H9 (cell line): ENCODE measurements around the gene ING5. TPM values are rescaled to one million over a fixed set of nuclear protein-coding genes. Genes with fewer than 3 reads are reported as not detected.

Source experiments
- DNase-seq: peaks from one replicate; pipeline ENCODE4 v3.0.0-alpha.2; 2017
- H2AFZ ChIP-seq: one replicate; pipeline ENCODE4 v1.6.1; 2013; ENCODE audit warnings: mild to moderate bottlenecking, low read length, control low read depth, moderate library complexity
- H2AK5ac ChIP-seq: 2 replicates; pipeline ENCODE4 v1.6.1; 2013; ENCODE audit warnings: low read length, control low read depth, mixed read lengths; ENCODE audit not compliant: insufficient read length
- H2BK120ac ChIP-seq: one replicate; pipeline ENCODE4 v1.6.1; 2013; ENCODE audit warnings: low read depth, mild to moderate bottlenecking, low read length, control low read depth, inconsistent platforms; ENCODE audit not compliant: poor library complexity, severe bottlenecking
- H2BK12ac ChIP-seq: 2 replicates; pipeline ENCODE4 v1.6.1; 2013; ENCODE audit warnings: low read length, control low read depth, mixed read lengths, low read depth; ENCODE audit not compliant: insufficient read length
- H2BK15ac ChIP-seq: 2 replicates; pipeline ENCODE4 v1.6.1; 2013; ENCODE audit warnings: low read depth, low read length, control low read depth
- H2BK20ac ChIP-seq: one replicate; pipeline ENCODE4 v1.6.1; 2013; ENCODE audit warnings: low read depth, mild to moderate bottlenecking, low read length, control low read depth, inconsistent platforms; ENCODE audit not compliant: poor library complexity, severe bottlenecking
- H2BK5ac ChIP-seq: 2 replicates; pipeline ENCODE4 v1.6.1; 2013; ENCODE audit warnings: low read length, control low read depth, mixed read lengths; ENCODE audit not compliant: insufficient read length
- H3K14ac ChIP-seq: 2 replicates; pipeline ENCODE4 v1.6.1; 2013; ENCODE audit warnings: low read length, control low read depth; ENCODE audit not compliant: insufficient read depth
- H3K18ac ChIP-seq: 2 replicates; pipeline ENCODE4 v1.6.1; 2013; ENCODE audit warnings: low read depth, mild to moderate bottlenecking, mixed read lengths, low read length, control low read depth; ENCODE audit not compliant: insufficient read length
- H3K23ac ChIP-seq: 2 replicates; pipeline ENCODE4 v1.6.1; 2013; ENCODE audit warnings: low read length, control low read depth, mixed read lengths, low read depth; ENCODE audit not compliant: insufficient read length
- H3K23me2 ChIP-seq: 2 replicates; pipeline ENCODE4 v1.6.1; 2013; ENCODE audit warnings: low read depth, mild to moderate bottlenecking, mixed read lengths, low read length, control low read depth; ENCODE audit not compliant: insufficient read length, poor library complexity, severe bottlenecking
- H3K27ac ChIP-seq: 2 replicates; pipeline ENCODE4 v1.5.1; 2013; ENCODE audit warnings: low read length, control low read depth, mixed read lengths, low read depth; ENCODE audit not compliant: insufficient read length
- H3K27me3 ChIP-seq: 2 replicates; pipeline ENCODE4 v1.6.1; 2013; ENCODE audit warnings: low read length, control low read depth, inconsistent platforms; ENCODE audit not compliant: insufficient read depth
- H3K4ac ChIP-seq: 2 replicates; pipeline ENCODE4 v1.6.1; 2013; ENCODE audit warnings: low read depth, mild to moderate bottlenecking, control low read depth, inconsistent platforms, low read length, moderate library complexity
- H3K4me1 ChIP-seq: 2 replicates; pipeline ENCODE4 v1.6.1; 2013; ENCODE audit warnings: low read length, control low read depth, inconsistent platforms; ENCODE audit not compliant: insufficient read depth
- H3K4me2 ChIP-seq: 2 replicates; pipeline ENCODE4 v1.6.1; 2013; ENCODE audit warnings: low read length, control low read depth, mixed read lengths; ENCODE audit not compliant: insufficient read length, insufficient read depth
- H3K56ac ChIP-seq: 2 replicates; pipeline ENCODE4 v1.6.1; 2013; ENCODE audit warnings: low read depth, mild to moderate bottlenecking, mixed read lengths, low read length, control low read depth; ENCODE audit not compliant: insufficient read length
- H3K79me1 ChIP-seq: 2 replicates; pipeline ENCODE4 v1.6.1; 2013; ENCODE audit warnings: low read depth, mild to moderate bottlenecking, moderate library complexity, low read length, control low read depth, inconsistent platforms; ENCODE audit not compliant: insufficient read depth, poor library complexity, severe bottlenecking
- H3K79me2 ChIP-seq: 2 replicates; pipeline ENCODE4 v1.6.1; 2013; ENCODE audit warnings: low read length, control low read depth, inconsistent platforms; ENCODE audit not compliant: insufficient read depth
- H3K9ac ChIP-seq: 2 replicates; pipeline ENCODE4 v1.6.1; 2013; ENCODE audit warnings: low read length, control low read depth, mixed read lengths; ENCODE audit not compliant: insufficient read length; ENCODE audit errors: extremely low read depth
- H3K9me3 ChIP-seq: one replicate; pipeline ENCODE4 v1.6.1; 2013; ENCODE audit warnings: low read depth, low read length, inconsistent platforms; ENCODE audit not compliant: control insufficient read depth
- H3T11ph ChIP-seq: one replicate; pipeline ENCODE4 v1.6.1; 2013; ENCODE audit warnings: mild to moderate bottlenecking, low read length, control low read depth, inconsistent platforms
- H4K20me1 ChIP-seq: one replicate; pipeline ENCODE4 v1.6.1; 2013; ENCODE audit not compliant: control insufficient read depth, insufficient read length, insufficient read depth
- H4K5ac ChIP-seq: 2 replicates; pipeline ENCODE4 v1.6.1; 2013; ENCODE audit warnings: low read depth, mild to moderate bottlenecking, mixed read lengths, low read length, control low read depth; ENCODE audit not compliant: insufficient read length
- H4K8ac ChIP-seq: replicated peaks from 2 replicates; pipeline ENCODE4 v1.6.1; 2013; ENCODE audit warnings: low read length, control low read depth, mixed read lengths, low read depth; ENCODE audit not compliant: insufficient read length
- H4K91ac ChIP-seq: 2 replicates; pipeline ENCODE4 v1.6.1; 2013; ENCODE audit warnings: low read depth, mild to moderate bottlenecking, moderate library complexity, mixed read lengths, low read length, control low read depth; ENCODE audit not compliant: insufficient read length
- H3K27ac Mint-ChIP-seq, 3 experiments: 2 replicates in 2 of 3; 3 replicates in 1 of 3; pipeline ENCODE4 v1.8.0; 2020 to 2021; ENCODE audit warnings: mixed read lengths in 3 of 3, mild to moderate bottlenecking in 1 of 3, moderate library complexity in 1 of 3
- H3K27me3 Mint-ChIP-seq: 2 replicates; pipeline ENCODE4 v1.8.0; 2021; ENCODE audit warnings: low read depth, mild to moderate bottlenecking, moderate library complexity, mixed read lengths
- H3K36me3 Mint-ChIP-seq, 3 experiments: 2 replicates in 2 of 3; 3 replicates in 1 of 3; pipeline ENCODE4 v1.8.0; 2020 to 2021; ENCODE audit warnings: low read depth in 3 of 3, mixed read lengths in 3 of 3; ENCODE audit not compliant: insufficient read depth in 1 of 3
- H3K4me1 Mint-ChIP-seq, 2 experiments: 2 replicates each; pipeline ENCODE4 v1.8.0; 2020; ENCODE audit warnings: mixed read lengths in 2 of 2
- H3K4me3 Mint-ChIP-seq, 2 experiments: 2 replicates in 1 of 2; 3 replicates in 1 of 2; pipeline ENCODE4 v1.8.0; 2020 to 2021; ENCODE audit warnings: mild to moderate bottlenecking in 2 of 2, mixed read lengths in 2 of 2, moderate library complexity in 1 of 2
- H3K9me3 Mint-ChIP-seq, 2 experiments: 2 replicates in 1 of 2; 3 replicates in 1 of 2; pipeline ENCODE4 v1.8.0; 2020; ENCODE audit warnings: mild to moderate bottlenecking in 2 of 2, mixed read lengths in 2 of 2, moderate library complexity in 1 of 2
- WGBS: extraction: QIAGEN DNeasy Blood & Tissue Kit; methylation state at CpG from one replicate; pipeline ENCODE4 v1.1.7; 2013; ENCODE audit warnings: missing lambda C conversion rate, low lambda C conversion rate, mixed read lengths; ENCODE audit not compliant: insufficient read length; ENCODE audit errors: extremely low coverage; 5-methylcytosine and 5-hydroxymethylcytosine counted together
- total RNA-seq: library from RNA; stranded (reverse); gene quantifications from 2 replicates; pipeline ENCODE4 v1.2.1, GENCODE V29; 2021
- TF ChIP-seq, protein P1 (sequence below): fragments of 200-600 bp; sonication (generic); conservative IDR thresholded peaks from 3 replicates; pipeline ENCODE4 v1.8.0; 2021; ENCODE audit warnings: antibody characterized with exemption, mild to moderate bottlenecking

The ING5 gene
- total RNA-seq, 1 experiment from 2014 or later, result 66.0 TPM

DNA sequence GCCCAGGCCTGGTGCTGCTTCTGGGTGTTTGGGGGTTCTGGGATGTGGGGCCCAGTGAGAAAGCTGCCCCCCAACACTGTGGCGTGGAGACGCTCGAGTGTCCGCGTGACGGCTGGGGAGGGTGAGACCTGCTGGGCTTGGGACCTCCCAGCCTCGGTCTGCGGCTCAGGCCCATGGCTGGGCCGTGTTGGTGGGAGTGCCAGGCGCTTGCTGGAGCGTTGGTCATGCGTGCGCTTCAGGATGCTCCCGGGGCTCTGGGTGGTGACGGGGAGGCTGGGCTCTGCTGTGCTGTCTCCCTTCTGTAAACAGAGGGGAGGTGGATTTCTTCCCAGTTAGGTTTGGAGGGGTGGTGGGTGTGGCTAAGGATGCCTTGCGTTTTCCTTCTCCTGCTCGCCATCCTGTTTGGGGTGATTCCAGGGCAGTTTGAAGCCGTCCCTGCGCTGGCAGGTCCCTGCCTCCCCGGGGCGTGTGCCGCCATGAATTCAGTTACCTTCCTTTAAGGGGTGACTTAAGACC, 75.4 kb downstream of the ING5 start:
- no peaks in the 10 kb centered on the region for H4K20me1 ChIP-seq

More for the DNA sequence above, 75.4 kb downstream of the ING5 start:
- peaks cover 30 to 33% of the 10 kb centered on the region in 2 experiments for H3K9me3 Mint-ChIP-seq
- WGBS, result no CpG with 5 or more reads among the region's 22 CpGs
- H3K18ac ChIP-seq, result no peak overlapping the region
- no peak overlapping the region for H2BK5ac ChIP-seq
- no peaks in the 10 kb centered on the region for H3K27me3 ChIP-seq
- no peak for DNase-seq
- peaks cover 3% of the 10 kb centered on the region for H3K23me2 ChIP-seq
- no peak overlapping the region for H3K56ac ChIP-seq
- peaks cover 16 to 39% of the 10 kb centered on the region in 2 experiments for H3K4me1 Mint-ChIP-seq
- no peak overlapping the region for H3K4me2 ChIP-seq
- H2AK5ac ChIP-seq, result no peak overlapping the region
- no peak overlapping the region for H2BK12ac ChIP-seq
- H2BK20ac ChIP-seq, result no peak overlapping the region
- H2BK120ac ChIP-seq, result no peak overlapping the region
- H3K4me1 ChIP-seq, result no peaks in the 10 kb centered on the region
- H3K23ac ChIP-seq, result no peak overlapping the region
- H3K14ac ChIP-seq, result no peak overlapping the region; the same call in 1 of the 2 replicates
- H3K27ac ChIP-seq, result no peak overlapping the region
- no peaks in the 10 kb centered on the region for H3K79me1 ChIP-seq
- H2BK15ac ChIP-seq, result no peak overlapping the region
- H3K9me3 ChIP-seq, result no peaks in the 10 kb centered on the region
- peak overlapping the region in 1 of 3 experiments; percentile 67; a peak in 1 of 7 replicates for H3K27ac Mint-ChIP-seq
- H3K4me3 Mint-ChIP-seq, result no peak overlapping the region
- H3K9ac ChIP-seq, result no peak overlapping the region
- no peak overlapping the region for H4K5ac ChIP-seq
- TF ChIP-seq, protein P1, sequence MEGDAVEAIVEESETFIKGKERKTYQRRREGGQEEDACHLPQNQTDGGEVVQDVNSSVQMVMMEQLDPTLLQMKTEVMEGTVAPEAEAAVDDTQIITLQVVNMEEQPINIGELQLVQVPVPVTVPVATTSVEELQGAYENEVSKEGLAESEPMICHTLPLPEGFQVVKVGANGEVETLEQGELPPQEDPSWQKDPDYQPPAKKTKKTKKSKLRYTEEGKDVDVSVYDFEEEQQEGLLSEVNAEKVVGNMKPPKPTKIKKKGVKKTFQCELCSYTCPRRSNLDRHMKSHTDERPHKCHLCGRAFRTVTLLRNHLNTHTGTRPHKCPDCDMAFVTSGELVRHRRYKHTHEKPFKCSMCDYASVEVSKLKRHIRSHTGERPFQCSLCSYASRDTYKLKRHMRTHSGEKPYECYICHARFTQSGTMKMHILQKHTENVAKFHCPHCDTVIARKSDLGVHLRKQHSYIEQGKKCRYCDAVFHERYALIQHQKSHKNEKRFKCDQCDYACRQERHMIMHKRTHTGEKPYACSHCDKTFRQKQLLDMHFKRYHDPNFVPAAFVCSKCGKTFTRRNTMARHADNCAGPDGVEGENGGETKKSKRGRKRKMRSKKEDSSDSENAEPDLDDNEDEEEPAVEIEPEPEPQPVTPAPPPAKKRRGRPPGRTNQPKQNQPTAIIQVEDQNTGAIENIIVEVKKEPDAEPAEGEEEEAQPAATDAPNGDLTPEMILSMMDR, result no peak
- no peak overlapping the region for H3K4ac ChIP-seq
- H4K91ac ChIP-seq, result no peak overlapping the region
- no peak overlapping the region for H2AFZ ChIP-seq
- no peaks in the 10 kb centered on the region for H3K27me3 Mint-ChIP-seq
- H3K36me3 Mint-ChIP-seq, result peaks cover 4 to 15% (median 9%) of the 10 kb centered on the region in 3 experiments; a peak in 6 of 7 replicates
- H3T11ph ChIP-seq, result no peak overlapping the region
- H4K8ac ChIP-seq, result no peak overlapping the region
- no peaks in the 10 kb centered on the region for H3K79me2 ChIP-seq
